ENCODE measurements around the gene TP63. TPM values are rescaled to one million over a fixed set of nuclear protein-coding genes. Genes with fewer than 3 reads are reported as not detected.

TP63 gene
- total and polyA plus RNA-seq, 11 donors = 0.11 to 1.4 (median 0.37) TPM

DNA sequence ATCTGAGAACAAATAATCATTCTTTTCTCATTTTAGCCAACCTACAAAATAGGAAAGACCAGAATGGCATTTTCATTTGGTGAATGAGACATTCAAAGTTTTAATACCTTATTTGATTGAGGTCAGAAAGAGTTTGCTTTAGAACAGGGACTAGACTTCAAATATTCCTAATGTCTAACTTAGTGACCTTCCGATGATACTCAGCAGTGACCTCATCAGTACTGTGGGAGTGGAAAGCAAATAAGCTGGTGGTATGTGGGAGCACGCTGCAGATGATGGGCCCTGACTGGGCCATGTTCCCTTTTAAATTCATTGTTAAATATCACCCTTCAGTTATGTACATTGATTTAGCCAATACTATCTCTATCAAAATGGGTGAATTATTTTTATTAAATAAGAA, 266.2 kb downstream of the TP63 start:
- no peak overlapping the region for H3K27ac ChIP-seq
- no peak overlapping the region for H3K4me3 ChIP-seq
- no peaks in the 10 kb centered on the region for H3K4me1 ChIP-seq
- intact Hi-C loops (cut with DNase I) = no loop called here
- peaks cover 0 to 8% (median 0%) of the 10 kb centered on the region in 9 donors for H3K36me3 ChIP-seq
- no peaks in the 10 kb centered on the region for H3K27me3 ChIP-seq
- no peaks in the 10 kb centered on the region for H3K9me3 ChIP-seq
- ATAC-seq (no peak), DNase-seq (no peak)
- WGBS, 4 donors = 84 to 94% (median 90%) methylated on average over 2 of the region's 2 CpGs
- TF ChIP-seq, protein P1, sequence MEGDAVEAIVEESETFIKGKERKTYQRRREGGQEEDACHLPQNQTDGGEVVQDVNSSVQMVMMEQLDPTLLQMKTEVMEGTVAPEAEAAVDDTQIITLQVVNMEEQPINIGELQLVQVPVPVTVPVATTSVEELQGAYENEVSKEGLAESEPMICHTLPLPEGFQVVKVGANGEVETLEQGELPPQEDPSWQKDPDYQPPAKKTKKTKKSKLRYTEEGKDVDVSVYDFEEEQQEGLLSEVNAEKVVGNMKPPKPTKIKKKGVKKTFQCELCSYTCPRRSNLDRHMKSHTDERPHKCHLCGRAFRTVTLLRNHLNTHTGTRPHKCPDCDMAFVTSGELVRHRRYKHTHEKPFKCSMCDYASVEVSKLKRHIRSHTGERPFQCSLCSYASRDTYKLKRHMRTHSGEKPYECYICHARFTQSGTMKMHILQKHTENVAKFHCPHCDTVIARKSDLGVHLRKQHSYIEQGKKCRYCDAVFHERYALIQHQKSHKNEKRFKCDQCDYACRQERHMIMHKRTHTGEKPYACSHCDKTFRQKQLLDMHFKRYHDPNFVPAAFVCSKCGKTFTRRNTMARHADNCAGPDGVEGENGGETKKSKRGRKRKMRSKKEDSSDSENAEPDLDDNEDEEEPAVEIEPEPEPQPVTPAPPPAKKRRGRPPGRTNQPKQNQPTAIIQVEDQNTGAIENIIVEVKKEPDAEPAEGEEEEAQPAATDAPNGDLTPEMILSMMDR (IDR thresholded peaks at IDR 0.05) = no peak
- no peak for TF ChIP-seq POLR2A (IDR thresholded peaks at IDR 0.05)

GRCh38 chr3:189898559-189899153, 267.5 kb downstream of the TP63 start:
- H3K27ac ChIP-seq = no peak overlapping the region
- WGBS, 4 donors = 89 to 96% (median 91%) methylated on average over 1 of the region's 1 CpG
- H3K4me3 ChIP-seq = no peak overlapping the region
- H3K27me3 ChIP-seq = no peaks in the 10 kb centered on the region
- DNase-seq = no peak
- intact Hi-C loops (cut with DNase I) = no loop called here
- H3K4me1 ChIP-seq = no peaks in the 10 kb centered on the region
- no peaks in the 10 kb centered on the region for H3K9me3 ChIP-seq
- ATAC-seq = no peak
- no peak for TF ChIP-seq POLR2A (IDR thresholded peaks at IDR 0.05)
- TF ChIP-seq, protein P1 (IDR thresholded peaks at IDR 0.05) = no peak
- H3K36me3 ChIP-seq = peaks cover 0 to 8% (median 0%) of the 10 kb centered on the region in 9 donors

- Histone ChIP-seq H3K27ac (no peak overlapping the region), H3K27me3 (no peaks in the 10 kb centered on the region), H3K4me3 (no peak overlapping the region), H3K36me3 (peaks cover 0 to 4% (median 0%) of the 10 kb centered on the region in 9 donors), H3K4me1 (no peaks in the 10 kb centered on the region), H3K9me3 (no peaks in the 10 kb centered on the region)
- ATAC-seq = no peak
- TF ChIP-seq, protein P1 (IDR thresholded peaks at IDR 0.05) = no peak
- WGBS, 4 donors = 95 to 97% (median 96%) methylated on average over 3 of the region's 3 CpGs
- intact Hi-C loops (cut with DNase I) = no loop called here
- no peak for DNase-seq
These were observed 268.0 kb downstream of the TP63 start for GRCh38 chr3:189899186-189899585.

GRCh38 chr3:189900578-189900977, 269.4 kb downstream of the TP63 start:
- H3K4me3 ChIP-seq = no peak overlapping the region
- no peaks in the 10 kb centered on the region for H3K4me1 ChIP-seq
- H3K27ac ChIP-seq = no peak overlapping the region
- WGBS, 4 donors = 81 to 86% (median 83%) methylated on average over 5 of the region's 5 CpGs
- ATAC-seq (no peak), DNase-seq (no peak)
- TF ChIP-seq, protein P1 (IDR thresholded peaks at IDR 0.05) = no peak
- TF ChIP-seq POLR2A (IDR thresholded peaks at IDR 0.05) = no peak
- intact Hi-C loops (cut with DNase I) = no loop called here
- H3K36me3 ChIP-seq = no peaks in the 10 kb centered on the region
- H3K9me3 ChIP-seq = no peaks in the 10 kb centered on the region
- H3K27me3 ChIP-seq = no peaks in the 10 kb centered on the region
